GM12891 (cell line): ENCODE data around the gene LGR6.

Source experiments
- DNase-seq: peaks from one replicate; pipeline ENCODE4 v3.0.0; 2011; ENCODE audit warnings: low spot score; ENCODE audit not compliant: insufficient read length
- FAIRE-seq: peaks from 2 replicates; lab custom pipeline; 2011; peaks lifted over from hg19 to GRCh38; lab: Jason Lieb, UNC
- PAX5 ChIP-seq: IDR thresholded peaks from 2 replicates; pipeline ENCODE4 v1.6.1; 2011; ENCODE audit warnings: low read length, moderate library complexity, mild to moderate bottlenecking; ENCODE audit not compliant: insufficient read depth, severe bottlenecking
- POLR2A ChIP-seq: IDR thresholded peaks from 2 replicates; pipeline ENCODE4 v1.6.1; 2011; ENCODE audit warnings: low read depth, low read length, control low read depth
- POLR2AphosphoS5 ChIP-seq: IDR thresholded peaks from 2 replicates; pipeline ENCODE4 v1.6.1; 2011; ENCODE audit warnings: low read depth, low read length, control low read depth
- POU2F2 ChIP-seq: IDR thresholded peaks from 2 replicates; pipeline ENCODE4 v1.6.1; 2011; ENCODE audit warnings: low read depth, mild to moderate bottlenecking, control low read depth, low read length, moderate library complexity
- SPI1 ChIP-seq: IDR thresholded peaks from 2 replicates; pipeline ENCODE4 v1.6.1; 2011; ENCODE audit warnings: low read depth, low read length, control low read depth
- TAF1 ChIP-seq: IDR thresholded peaks from 2 replicates; pipeline ENCODE4 v1.6.1; 2011; ENCODE audit warnings: low read depth, low read length, control low read depth

The LGR6 gene

DNA sequence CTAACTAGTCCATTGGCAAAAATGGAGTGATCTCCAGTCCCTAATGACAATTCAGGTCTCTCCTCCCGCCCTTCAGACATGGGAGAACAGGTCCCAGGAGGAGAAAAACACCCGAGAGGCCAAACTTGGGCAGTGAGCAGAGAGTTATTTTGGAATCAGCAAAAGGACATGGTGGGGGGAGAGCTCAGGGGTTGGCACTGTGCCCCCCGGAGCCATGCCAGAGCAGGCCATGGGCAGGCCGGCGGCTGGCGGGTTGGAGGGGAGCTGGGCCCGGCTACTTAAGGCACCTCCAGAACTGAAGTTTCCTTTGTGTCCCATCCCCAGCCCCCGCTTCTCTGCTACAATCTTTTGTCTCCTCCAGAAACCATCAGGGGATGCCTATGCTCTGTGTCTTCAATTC, 7.1 kb downstream of the LGR6 start:
- FAIRE-seq (no peak), DNase-seq (no peak)
- TF ChIP-seq TAF1 (no peak), POU2F2 (no peak), POLR2AphosphoS5 (no peak), PAX5 (no peak), POLR2A (no peak), SPI1 (no peak)

DNA sequence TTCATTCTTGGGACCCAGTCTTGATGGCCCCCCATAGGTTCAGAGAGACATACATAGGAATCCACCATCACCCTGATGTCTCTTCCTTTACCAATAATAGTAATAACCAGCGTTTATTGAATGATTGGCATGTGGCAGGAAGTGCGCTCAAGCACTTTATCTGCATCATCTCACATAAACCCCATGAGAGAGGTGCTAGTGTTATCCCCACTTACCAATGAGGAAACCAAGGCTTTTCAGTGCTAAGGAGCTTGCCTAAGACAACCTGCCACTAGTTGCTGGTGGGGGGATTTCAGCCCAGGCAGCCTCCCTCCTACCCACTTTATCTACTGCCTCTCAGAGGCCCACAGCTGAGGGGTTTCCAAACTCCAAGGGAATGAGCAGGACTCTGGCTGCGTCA, 7.7 kb downstream of the LGR6 start:
- TF ChIP-seq SPI1 (no peak), TAF1 (no peak), POLR2AphosphoS5 (no peak), POU2F2 (no peak), POLR2A (no peak), PAX5 (no peak)
- DNase-seq (no peak), FAIRE-seq (no peak)

DNA sequence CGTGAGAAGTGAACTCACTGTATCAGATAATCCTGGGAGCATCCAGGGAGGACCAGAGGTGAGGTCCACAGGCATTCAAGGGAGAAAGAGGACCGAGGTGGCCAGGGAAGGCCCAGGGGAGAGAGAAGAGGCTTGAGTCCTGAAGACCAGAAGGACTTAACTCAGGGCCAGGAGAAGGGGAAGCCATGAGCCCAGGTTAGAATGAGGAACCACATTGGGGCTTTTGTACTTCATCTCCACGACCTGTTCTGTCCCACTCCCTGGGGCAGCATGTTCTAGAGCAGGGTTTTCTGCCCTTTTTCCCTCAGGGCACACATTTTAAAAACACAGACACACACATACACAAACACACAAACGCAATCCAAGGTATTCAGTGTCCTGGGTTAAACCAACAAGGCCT, 8.4 kb downstream of the LGR6 start:
- no peak for FAIRE-seq

DNA sequence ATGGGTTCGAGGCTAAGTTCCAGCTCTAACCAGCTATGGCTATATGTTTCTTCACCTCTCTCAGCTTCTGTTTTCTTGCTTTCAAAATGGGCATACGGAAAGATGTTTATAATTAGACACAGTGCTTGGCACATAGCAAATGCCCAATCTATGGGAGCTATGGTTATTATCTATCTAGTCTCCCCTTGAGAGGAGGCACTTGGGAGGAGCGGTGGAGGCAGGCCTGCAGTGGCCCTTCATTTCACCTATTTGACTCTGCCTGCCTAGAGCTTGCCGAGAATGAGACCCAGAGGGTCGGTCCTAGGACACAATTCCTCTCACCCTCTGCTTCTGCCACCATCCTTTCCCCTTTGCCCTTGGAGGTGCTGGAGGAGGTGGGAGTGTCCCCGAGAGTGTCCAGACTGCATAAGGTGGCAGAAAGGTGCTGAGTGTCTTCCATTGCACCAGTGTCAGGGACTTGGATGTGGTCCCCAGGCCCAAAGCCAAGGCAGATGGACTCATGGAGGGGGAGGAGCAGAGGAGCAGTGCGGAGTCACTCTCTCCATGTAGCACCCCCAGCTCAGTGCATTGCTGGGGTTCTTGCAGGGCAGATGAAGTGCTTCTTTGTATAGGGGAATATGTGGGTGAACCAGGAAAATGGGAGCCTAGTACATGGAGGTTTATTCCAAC, 9.0 kb downstream of the LGR6 start:
- DNase-seq (no peak), FAIRE-seq (no peak)
- TF ChIP-seq TAF1 (no peak), POLR2AphosphoS5 (no peak), PAX5 (no peak), POLR2A (no peak), POU2F2 (no peak), SPI1 (no peak)

More for the DNA sequence above, 8.4 kb downstream of the LGR6 start:
- DNase-seq: no peak
- TF ChIP-seq POLR2A: no peak
- no peak for TF ChIP-seq POU2F2
- no peak for TF ChIP-seq SPI1
- TF ChIP-seq POLR2AphosphoS5: no peak
- no peak for TF ChIP-seq TAF1
- no peak for TF ChIP-seq PAX5

DNA sequence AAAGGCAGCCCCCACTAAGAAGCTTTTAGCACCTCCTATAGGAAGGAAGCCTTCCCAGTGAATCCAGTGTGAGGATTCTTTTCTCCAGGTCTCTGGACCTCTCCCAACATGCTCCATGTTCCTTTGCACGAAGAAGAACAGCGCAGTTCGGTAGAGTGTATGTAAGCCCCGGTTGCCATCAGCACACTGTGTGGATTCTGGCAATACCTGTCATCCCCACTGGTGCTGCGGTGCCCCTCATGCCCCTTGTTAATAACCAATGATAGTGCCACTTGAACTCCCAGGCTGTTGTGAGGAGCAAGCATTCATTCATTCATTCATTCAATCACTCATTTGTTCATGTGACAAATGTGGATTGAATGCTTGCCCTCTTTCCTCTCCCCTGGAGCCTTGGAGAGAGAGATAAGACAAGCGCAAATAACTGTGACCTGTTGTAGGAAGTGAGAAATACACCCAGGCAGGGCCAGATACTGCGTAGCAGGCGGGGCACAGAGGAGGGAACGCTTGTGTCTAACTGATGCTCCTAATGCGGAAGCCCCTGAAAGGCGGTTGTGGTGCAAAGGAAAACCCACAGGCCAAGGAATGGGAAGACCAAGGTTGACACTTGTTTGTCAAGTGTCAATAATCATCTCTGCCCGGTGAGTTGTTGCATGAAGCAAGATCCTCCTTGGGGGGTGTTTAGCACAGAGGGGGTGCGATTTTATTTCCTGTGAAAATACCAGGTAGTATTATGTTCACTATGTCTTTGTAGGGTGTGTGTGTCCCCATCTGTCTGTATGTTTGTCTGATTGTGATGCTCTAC, 9.8 kb downstream of the LGR6 start:
- TF ChIP-seq SPI1: peak; percentile 61
- no peak for TF ChIP-seq TAF1
- DNase-seq (peak; percentile 48), FAIRE-seq (no peak)

DNA sequence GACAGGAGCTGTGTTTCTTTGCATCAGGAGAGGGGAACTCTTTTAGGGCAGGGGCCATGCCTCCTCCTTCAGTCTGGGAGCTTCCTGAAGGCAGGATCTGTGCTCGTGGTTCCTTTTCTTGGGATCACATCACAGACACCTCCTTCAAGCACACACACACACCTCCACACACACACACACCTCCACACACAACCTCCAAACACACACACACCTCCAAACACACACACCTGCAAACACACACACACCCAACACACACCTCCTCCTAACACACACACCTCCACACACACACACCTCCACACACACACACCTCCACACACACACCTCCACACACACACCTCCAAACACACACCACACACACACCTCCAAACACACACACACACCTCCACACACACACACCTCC, 10.5 kb downstream of the LGR6 start:
- TF ChIP-seq SPI1 (no peak), POU2F2 (no peak), POLR2A (no peak), TAF1 (no peak), PAX5 (no peak), POLR2AphosphoS5 (no peak)
- FAIRE-seq (no peak), DNase-seq (no peak)

DNA sequence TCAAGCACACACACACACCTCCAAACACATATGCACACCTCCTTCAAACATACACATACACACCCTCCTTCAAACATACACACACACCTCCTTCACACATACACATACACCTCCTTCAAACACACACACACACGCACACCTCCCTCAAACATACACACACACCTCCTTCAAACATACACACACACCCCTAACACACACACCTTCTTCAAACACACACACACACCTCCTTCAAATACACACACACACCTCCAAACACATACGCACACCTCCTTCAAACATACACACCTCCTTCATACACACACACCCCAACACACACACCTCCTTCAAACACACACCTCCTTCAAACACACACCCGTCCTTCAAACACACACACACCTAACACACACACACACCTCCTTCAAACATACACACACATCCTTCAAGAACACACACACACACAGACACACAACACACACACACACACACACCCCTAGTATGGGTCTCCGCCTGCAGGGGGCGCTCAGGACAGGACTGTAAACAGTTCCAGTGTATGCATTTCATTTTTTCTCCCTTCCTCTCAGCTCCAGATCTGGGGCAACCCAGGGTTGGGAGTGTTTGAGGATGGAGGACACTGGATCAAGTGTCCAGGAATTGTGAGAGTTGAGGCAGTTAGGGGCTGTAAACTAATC, 12.1 kb downstream of the LGR6 start:
- FAIRE-seq (no peak), DNase-seq (no peak)
- TF ChIP-seq TAF1 (no peak), SPI1 (no peak), POLR2AphosphoS5 (no peak), POLR2A (no peak), PAX5 (no peak), POU2F2 (no peak)

DNA sequence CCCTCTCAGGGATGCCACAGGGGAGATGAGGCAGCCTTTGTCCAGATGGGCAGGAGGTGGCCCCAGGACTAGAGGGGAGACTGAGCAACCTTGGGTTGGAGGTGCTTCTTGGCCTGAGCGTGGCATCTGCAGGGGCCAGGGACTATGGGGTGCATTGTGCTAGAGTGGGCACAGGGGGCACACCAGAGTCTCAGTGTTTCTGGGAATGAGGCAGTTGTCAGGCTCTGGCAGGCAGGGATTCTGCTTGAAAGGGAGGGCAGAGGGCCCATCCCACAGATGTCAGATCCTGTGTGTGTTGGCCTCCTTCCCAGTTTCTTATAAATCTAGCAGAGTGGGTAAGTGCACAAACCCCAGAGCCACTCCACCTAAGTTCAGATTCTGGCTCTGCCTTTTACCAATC, 13.7 kb downstream of the LGR6 start:
- FAIRE-seq: no peak
- DNase-seq: no peak
- TF ChIP-seq POLR2AphosphoS5 (no peak), SPI1 (no peak), PAX5 (no peak), TAF1 (no peak), POU2F2 (no peak), POLR2A (no peak)

DNA sequence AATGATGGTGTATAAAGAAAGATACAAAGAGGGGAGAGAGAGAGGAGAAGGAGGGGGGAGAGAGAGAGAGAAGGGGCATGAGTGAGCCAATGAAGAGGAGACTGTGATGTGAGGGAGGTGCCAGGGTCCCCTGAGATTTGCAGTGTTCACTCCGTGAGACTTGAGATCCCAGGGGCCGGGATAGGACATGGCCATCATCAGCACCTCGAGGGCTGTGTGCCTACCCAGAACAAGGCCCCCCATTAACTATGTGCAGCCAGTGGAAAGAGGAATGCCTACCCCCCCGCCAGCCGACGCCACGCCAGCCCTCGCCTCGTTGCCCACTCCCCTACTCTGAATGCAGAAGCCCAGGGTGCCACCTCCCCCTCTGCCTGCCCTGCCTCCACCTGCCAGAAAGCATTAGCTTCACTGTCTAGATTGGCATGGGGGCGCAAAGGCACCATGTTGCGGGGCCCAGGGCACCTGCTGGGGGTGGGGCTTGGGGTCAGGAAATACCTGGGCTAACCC, 14.8 kb downstream of the LGR6 start:
- DNase-seq (no peak), FAIRE-seq (no peak)
- TF ChIP-seq PAX5 (no peak), SPI1 (no peak), POLR2A (no peak), POLR2AphosphoS5 (no peak), TAF1 (no peak), POU2F2 (no peak)
